MM.1S (cell line): Measurements from ENCODE around the gene PRKAG3.

Experiments
- CTCF ChIP-seq: fragments of 300-600 bp; sonication (generic); IDR thresholded peaks from 2 replicates; pipeline ENCODE4 v1.5.1; 2016; ENCODE audit warnings: antibody characterized with exemption, low read length, mixed read lengths
- EZH2 ChIP-seq: fragments of 300-600 bp; sonication (generic); optimal IDR thresholded peaks from 2 replicates; pipeline ENCODE3; 2017; ENCODE audit warnings: low read depth, mild to moderate bottlenecking, antibody characterized with exemption, low read length, mixed read lengths
- EZH2phosphoT487 ChIP-seq: fragments of 300-600 bp; sonication (generic); IDR thresholded peaks from 2 replicates; pipeline ENCODE4 v1.6.1; 2018; ENCODE audit warnings: antibody characterized with exemption, low read length

GRCh38 chr2:218826791-218827190, 4.8 kb downstream of the PRKAG3 start:
- no peak for TF ChIP-seq CTCF
- TF ChIP-seq EZH2 = no peak
- TF ChIP-seq EZH2phosphoT487 = no peak
